Gastroesophageal sphincter (tissue), 4 donors: ENCODE data around the gene CCNG2. TPM values are rescaled to one million over a fixed set of nuclear protein-coding genes. Genes with fewer than 3 reads are reported as not detected.

Experiments used
- ATAC-seq: fragments of 150-250 bp; one replicate; pipeline ENCODE4 v1.9.1; 2016; ENCODE audit warnings: mild to moderate bottlenecking, moderate library complexity
- H3K27ac ChIP-seq, 4 donors: fragments of 200-600 bp; sonication (generic) in 3 of 4; 1 replicate in 3 of 4; 2 replicates in 1 of 4; pipeline ENCODE4 v1.5.1; 2016 to 2019
- H3K27me3 ChIP-seq: fragments of 200-600 bp; sonication (generic); one replicate; pipeline ENCODE4 v1.5.1; 2019
- H3K36me3 ChIP-seq, 2 donors: fragments of 200-600 bp; sonication (generic); one replicate each; pipeline ENCODE4 v1.5.1; 2019; ENCODE audit warnings: control low read depth in 1 of 2
- H3K4me1 ChIP-seq, 3 donors: fragments of 200-600 bp; sonication (generic); 1 replicate in 2 of 3; 2 replicates in 1 of 3; pipeline ENCODE4 v1.5.1; 2016 to 2019; ENCODE audit warnings: control low read depth in 2 of 3
- H3K4me3 ChIP-seq, 2 donors: fragments of 200-600 bp; sonication (generic); one replicate each; pipeline ENCODE4 v1.5.1; 2019; ENCODE audit warnings: mild to moderate bottlenecking in 1 of 2, moderate library complexity in 1 of 2
- H3K9me3 ChIP-seq, 3 donors: fragments of 200-600 bp; sonication (generic); one replicate each; pipeline ENCODE4 v1.5.1; 2017 to 2019; ENCODE audit warnings: control low read depth in 2 of 3
- EP300 ChIP-seq: sonication (generic); formaldehyde crosslinking; IDR thresholded peaks from one replicate; pipeline ENCODE4 v1.6.1; 2017; ENCODE audit warnings: antibody characterized with exemption, mild to moderate bottlenecking
- POLR2A ChIP-seq, 2 donors: fragments of 450-650 bp; IDR thresholded peaks; one replicate each; pipeline ENCODE4 v1.6.1; 2017; ENCODE audit warnings: antibody characterized with exemption in 2 of 2, mild to moderate bottlenecking in 2 of 2, moderate library complexity in 1 of 2
- POLR2AphosphoS5 ChIP-seq: sonication (generic); formaldehyde crosslinking; IDR thresholded peaks from one replicate; pipeline ENCODE4 v1.6.1; 2017; ENCODE audit warnings: antibody characterized with exemption
- WGBS, 2 donors: methylation state at CpG; one replicate each; pipeline ENCODE4 v1.1.5; 2018; ENCODE audit warnings: low coverage in 1 of 2; 5-methylcytosine and 5-hydroxymethylcytosine counted together
- total RNA-seq, 4 donors: library from RNA; depleted of rRNA; stranded (reverse); fragments of >200 nt; gene quantifications; one replicate each; pipeline ENCODE4 v1.1.0, GENCODE V29; 2016
- TF ChIP-seq, protein P1 (sequence below), 4 experiments: fragments of 200-600 bp in 2 of 4; fragments of 450-650 bp in 2 of 4; sonication (generic) in 1 of 4; IDR thresholded peaks; one replicate each; pipeline ENCODE4 v1.5.1; 2017 to 2019; ENCODE audit warnings: antibody characterized with exemption in 4 of 4, mild to moderate bottlenecking in 2 of 4, moderate library complexity in 2 of 4

CCNG2 gene
- total RNA-seq, 4 donors from 2014 or later, result 19.3 to 27.1 (median 22.4) TPM

DNA sequence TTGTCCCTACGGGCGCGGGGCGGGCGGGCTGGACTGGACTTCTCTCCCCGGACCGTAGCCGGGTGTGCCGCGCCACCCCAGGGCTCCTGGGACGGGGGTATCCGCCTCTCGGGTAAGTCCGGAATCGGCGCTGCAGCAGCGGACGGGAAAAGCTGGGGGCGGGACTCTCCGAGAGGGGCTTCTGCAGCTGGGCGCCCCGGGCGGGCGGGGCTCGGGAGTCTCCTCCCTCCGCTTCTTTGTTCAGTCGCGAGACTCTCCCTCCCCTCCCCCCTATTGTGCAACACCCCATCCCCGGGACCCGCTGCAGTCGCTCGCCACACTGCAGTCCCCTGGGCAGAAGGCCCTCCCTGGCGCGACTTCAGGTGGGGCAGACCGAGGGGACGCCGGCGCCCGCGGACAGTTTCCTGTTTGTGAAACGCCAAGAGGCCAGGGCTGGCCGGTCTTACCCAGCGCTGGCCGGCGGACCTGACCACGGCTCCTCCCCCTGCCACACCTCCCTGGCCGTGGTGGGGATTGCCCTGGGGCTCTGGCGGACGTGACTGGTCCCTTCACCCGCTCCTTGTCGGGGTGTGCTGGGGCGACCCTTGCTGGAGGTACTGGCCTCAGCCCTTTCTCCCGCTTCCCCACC lies 966 bp downstream of the CCNG2 start:
- peaks cover 0 to 36% (median 7%) of the 10 kb centered on the region in 3 donors for H3K4me1 ChIP-seq
- no peaks in the 10 kb centered on the region for H3K9me3 ChIP-seq
- no peaks in the 10 kb centered on the region for H3K27me3 ChIP-seq
- ATAC-seq, result peak; percentile 79
- peak overlapping the region; percentile 80 to 98 (median 90) for H3K27ac ChIP-seq
- TF ChIP-seq EP300, result no peak
- TF ChIP-seq, protein P1, sequence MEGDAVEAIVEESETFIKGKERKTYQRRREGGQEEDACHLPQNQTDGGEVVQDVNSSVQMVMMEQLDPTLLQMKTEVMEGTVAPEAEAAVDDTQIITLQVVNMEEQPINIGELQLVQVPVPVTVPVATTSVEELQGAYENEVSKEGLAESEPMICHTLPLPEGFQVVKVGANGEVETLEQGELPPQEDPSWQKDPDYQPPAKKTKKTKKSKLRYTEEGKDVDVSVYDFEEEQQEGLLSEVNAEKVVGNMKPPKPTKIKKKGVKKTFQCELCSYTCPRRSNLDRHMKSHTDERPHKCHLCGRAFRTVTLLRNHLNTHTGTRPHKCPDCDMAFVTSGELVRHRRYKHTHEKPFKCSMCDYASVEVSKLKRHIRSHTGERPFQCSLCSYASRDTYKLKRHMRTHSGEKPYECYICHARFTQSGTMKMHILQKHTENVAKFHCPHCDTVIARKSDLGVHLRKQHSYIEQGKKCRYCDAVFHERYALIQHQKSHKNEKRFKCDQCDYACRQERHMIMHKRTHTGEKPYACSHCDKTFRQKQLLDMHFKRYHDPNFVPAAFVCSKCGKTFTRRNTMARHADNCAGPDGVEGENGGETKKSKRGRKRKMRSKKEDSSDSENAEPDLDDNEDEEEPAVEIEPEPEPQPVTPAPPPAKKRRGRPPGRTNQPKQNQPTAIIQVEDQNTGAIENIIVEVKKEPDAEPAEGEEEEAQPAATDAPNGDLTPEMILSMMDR (IDR thresholded peaks at IDR 0.05), result peak in 2 of 4 experiments; percentile 10 to 28
- TF ChIP-seq POLR2A (IDR thresholded peaks at IDR 0.05), result peak in 1 of 2 donors; percentile 27
- TF ChIP-seq POLR2AphosphoS5, result peak; percentile 32
- WGBS, 2 donors, result 0% methylated on average over 7 of the region's 53 CpGs; no CpG with 5 or more reads in 1 of the 2 donors
- peaks cover 0 to 37% of the 10 kb centered on the region in 2 donors for H3K36me3 ChIP-seq
- peak overlapping the region; percentile 73 to 98 for H3K4me3 ChIP-seq

DNA sequence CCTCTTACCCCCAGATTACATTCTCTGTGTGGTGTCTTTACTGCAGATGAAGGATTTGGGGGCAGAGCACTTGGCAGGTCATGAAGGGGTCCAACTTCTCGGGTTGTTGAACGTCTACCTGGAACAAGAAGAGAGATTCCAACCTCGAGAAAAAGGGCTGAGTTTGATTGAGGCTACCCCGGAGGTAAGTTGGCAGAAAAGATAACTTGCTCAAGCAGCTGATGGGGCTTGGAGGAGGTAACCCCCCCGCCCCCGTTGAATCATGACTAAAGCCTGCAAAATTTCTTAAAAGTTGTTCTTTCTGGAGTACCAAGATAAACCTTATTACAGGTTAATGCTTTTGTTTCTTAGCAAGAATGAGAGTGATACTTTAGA lies 1.5 kb downstream of the CCNG2 start:
- Histone ChIP-seq H3K27me3 (no peaks in the 10 kb centered on the region), H3K4me1 (peaks cover 0 to 38% (median 7%) of the 10 kb centered on the region in 3 donors), H3K36me3 (peaks cover 0 to 42% of the 10 kb centered on the region in 2 donors), H3K4me3 (peak overlapping the region; percentile 73 to 98), H3K27ac (peak overlapping the region; percentile 80 to 98 (median 90)), H3K9me3 (no peaks in the 10 kb centered on the region)
- TF ChIP-seq POLR2AphosphoS5, result no peak
- TF ChIP-seq EP300, result no peak
- TF ChIP-seq, protein P1 (IDR thresholded peaks at IDR 0.05), result no peak
- no peak for TF ChIP-seq POLR2A (IDR thresholded peaks at IDR 0.05)
- no peak for ATAC-seq
- 0 to 6% methylated on average over 5 to 6 of the region's 6 CpGs for WGBS, 2 donors

DNA sequence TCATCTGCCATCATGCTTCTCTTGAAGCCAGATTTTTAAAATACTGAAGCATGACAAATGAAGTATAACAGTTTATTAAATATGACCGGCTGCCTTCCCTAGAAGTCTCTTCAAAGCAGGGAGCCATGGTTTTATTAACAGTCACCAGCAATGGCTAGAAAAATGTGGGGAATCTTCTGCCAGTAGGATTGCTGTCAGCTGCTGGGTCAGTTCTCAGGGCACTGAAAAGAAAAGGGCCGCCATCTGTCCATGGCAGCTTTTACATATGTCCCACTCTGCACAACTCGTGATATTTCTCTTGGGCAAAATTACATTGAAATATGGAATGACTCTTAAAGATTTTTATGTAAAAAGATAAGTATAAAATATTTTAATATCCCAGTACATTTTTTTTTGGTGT lies 2.8 kb downstream of the CCNG2 start:
- Histone ChIP-seq H3K9me3 (no peaks in the 10 kb centered on the region), H3K27ac (peak overlapping the region in 1 of 4 donors; percentile 94), H3K4me1 (peaks cover 0 to 40% (median 7%) of the 10 kb centered on the region in 3 donors), H3K36me3 (peaks cover 0 to 55% of the 10 kb centered on the region in 2 donors), H3K4me3 (peak overlapping the region in 1 of 2 donors; percentile 98), H3K27me3 (no peaks in the 10 kb centered on the region)
- no peak for TF ChIP-seq EP300
- TF ChIP-seq, protein P1 (IDR thresholded peaks at IDR 0.05), result no peak
- TF ChIP-seq POLR2A (IDR thresholded peaks at IDR 0.05), result no peak
- no peak for TF ChIP-seq POLR2AphosphoS5
- no peak for ATAC-seq
- 50 to 56% methylated on average over 3 of the region's 3 CpGs for WGBS, 2 donors

DNA sequence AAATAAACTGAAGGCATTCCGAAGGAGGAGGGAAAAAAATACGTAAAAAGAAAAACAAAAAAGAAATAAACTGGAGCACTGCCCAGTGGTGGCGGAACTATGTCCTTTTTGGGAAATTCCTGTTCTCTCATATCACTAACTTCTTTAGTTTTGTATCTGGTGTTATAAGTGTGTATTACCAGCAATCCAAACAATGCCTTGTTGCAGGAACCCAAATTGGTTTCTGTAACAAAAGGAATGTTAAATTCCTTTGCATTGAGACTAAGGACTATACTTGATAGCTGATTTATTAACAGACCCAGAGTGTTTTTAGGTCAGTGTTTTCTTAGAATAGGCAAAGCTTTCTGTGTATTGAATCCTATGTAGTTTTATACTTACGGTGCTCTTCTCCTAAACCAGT lies 6.6 kb downstream of the CCNG2 start:
- Histone ChIP-seq H3K36me3 (peaks cover 0 to 93% of the 10 kb centered on the region in 2 donors), H3K4me3 (no peak overlapping the region), H3K27ac (no peak overlapping the region), H3K4me1 (peaks cover 0 to 34% (median 3%) of the 10 kb centered on the region in 3 donors), H3K27me3 (no peaks in the 10 kb centered on the region), H3K9me3 (no peaks in the 10 kb centered on the region)
- TF ChIP-seq, protein P1 (IDR thresholded peaks at IDR 0.05), result no peak
- TF ChIP-seq EP300, result no peak
- no peak for TF ChIP-seq POLR2AphosphoS5
- TF ChIP-seq POLR2A (IDR thresholded peaks at IDR 0.05), result no peak
- no peak for ATAC-seq
- 55 to 75% methylated on average over 4 of the region's 4 CpGs for WGBS, 2 donors

DNA sequence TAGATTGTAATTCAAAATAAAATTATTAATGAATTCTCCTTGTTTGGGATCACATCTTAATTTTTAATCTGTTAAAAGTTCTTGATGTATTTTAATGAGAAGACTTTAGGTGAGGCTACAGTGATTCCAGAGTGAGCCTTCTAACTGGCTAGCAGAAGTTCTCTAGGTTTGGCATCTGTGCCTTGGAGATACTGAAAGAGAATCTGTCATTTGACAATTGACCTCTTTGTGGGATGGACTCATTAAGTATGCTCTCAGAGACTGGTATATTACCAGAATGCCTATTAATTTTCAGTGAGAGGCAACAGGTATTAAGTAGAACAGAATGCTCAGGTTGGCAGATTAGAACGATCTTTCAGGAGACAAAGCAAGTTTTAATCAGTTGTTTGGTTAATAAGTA lies 10.2 kb downstream of the CCNG2 start:
- no peak for ATAC-seq
- no peak overlapping the region for H3K4me3 ChIP-seq
- TF ChIP-seq POLR2AphosphoS5 (no peak), POLR2A (IDR thresholded peaks at IDR 0.05) (no peak), EP300 (no peak)
- TF ChIP-seq, protein P1 (IDR thresholded peaks at IDR 0.05), result no peak
- no peaks in the 10 kb centered on the region for H3K9me3 ChIP-seq
- H3K27me3 ChIP-seq, result no peaks in the 10 kb centered on the region
- H3K36me3 ChIP-seq, result peaks cover 0 to 92% of the 10 kb centered on the region in 2 donors
- H3K4me1 ChIP-seq, result peaks cover 0 to 18% (median 0%) of the 10 kb centered on the region in 3 donors
- no peak overlapping the region for H3K27ac ChIP-seq
- 100% methylated on average over 1 of the region's 1 CpG for WGBS, 2 donors
